ENCODE data around the gene BTF3.

DNA sequence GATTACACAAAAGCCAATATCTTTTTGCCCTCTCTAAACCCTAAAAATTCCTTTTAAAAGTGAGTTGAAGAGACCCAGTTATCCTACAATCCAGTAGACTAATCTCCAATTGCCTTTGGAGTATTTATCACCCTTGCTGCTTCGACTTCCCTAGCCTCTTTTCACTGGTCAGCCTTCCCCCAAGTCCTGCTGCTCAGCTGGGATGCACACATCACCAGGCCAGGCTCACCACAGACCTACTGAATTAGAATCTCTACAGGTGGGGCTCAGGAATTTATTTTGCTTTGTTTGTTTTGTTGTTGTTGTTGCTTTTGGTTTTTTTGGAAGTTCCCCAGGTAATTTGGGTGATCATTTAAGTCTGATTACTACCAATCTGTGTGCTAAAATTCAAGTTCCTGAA lies 38.1 kb upstream of the BTF3 start:
- no peak for TF ChIP-seq POLR2A (IDR thresholded peaks at IDR 0.05)
- TF ChIP-seq, protein P1, sequence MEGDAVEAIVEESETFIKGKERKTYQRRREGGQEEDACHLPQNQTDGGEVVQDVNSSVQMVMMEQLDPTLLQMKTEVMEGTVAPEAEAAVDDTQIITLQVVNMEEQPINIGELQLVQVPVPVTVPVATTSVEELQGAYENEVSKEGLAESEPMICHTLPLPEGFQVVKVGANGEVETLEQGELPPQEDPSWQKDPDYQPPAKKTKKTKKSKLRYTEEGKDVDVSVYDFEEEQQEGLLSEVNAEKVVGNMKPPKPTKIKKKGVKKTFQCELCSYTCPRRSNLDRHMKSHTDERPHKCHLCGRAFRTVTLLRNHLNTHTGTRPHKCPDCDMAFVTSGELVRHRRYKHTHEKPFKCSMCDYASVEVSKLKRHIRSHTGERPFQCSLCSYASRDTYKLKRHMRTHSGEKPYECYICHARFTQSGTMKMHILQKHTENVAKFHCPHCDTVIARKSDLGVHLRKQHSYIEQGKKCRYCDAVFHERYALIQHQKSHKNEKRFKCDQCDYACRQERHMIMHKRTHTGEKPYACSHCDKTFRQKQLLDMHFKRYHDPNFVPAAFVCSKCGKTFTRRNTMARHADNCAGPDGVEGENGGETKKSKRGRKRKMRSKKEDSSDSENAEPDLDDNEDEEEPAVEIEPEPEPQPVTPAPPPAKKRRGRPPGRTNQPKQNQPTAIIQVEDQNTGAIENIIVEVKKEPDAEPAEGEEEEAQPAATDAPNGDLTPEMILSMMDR (IDR thresholded peaks at IDR 0.05), result no peak
